Stimulated activated CD4-positive, alpha-beta T cell treated with anti-CD3 and anti-CD28 coated beads, Interleukin-15, amount 100 ng/mL, for 24 hours (primary cell): Measurements from ENCODE around the gene CHST8.

Experiments
- DNase-seq: peaks from one replicate; pipeline ENCODE4 v3.0.0-alpha.2; 2020

The CHST8 gene

GRCh38 chr19:33799476-33799875 is 177.7 kb downstream of the CHST8 start:
- no peak for DNase-seq

DNA sequence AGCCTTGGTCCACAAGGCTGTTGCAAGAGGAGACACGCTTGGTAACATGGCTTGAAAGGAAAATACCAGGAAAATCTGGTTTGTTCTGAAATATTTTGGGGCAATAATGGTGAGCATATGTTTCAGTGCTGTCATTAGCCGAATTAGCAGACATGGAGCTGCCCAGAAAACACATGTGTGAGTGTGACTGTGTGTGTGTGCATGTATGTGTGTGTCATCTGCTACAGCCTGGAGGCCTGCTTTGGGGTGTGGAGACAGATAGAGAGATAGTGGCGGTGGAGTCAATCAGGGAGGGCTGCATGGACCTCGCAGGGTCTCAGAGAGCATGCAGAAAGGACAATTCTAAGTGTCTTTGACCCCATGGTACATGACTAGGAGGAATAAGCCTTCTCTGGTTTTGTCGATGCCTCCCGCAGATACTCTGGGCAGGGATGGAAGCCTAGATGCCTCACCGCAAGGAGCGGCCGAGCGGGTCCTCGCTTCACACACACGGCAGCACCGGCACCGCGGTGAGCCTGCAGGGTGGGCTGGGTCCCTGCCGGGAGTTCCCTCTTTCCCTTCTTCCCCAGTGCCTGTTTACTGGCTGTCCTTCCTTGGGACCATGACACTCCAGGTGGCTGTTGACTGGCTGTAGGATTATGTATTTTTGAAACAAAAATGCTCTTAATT is 178.4 kb downstream of the CHST8 start:
- no peak for DNase-seq

GRCh38 chr19:33801411-33801810 is 179.7 kb downstream of the CHST8 start:
- no peak for DNase-seq

DNA sequence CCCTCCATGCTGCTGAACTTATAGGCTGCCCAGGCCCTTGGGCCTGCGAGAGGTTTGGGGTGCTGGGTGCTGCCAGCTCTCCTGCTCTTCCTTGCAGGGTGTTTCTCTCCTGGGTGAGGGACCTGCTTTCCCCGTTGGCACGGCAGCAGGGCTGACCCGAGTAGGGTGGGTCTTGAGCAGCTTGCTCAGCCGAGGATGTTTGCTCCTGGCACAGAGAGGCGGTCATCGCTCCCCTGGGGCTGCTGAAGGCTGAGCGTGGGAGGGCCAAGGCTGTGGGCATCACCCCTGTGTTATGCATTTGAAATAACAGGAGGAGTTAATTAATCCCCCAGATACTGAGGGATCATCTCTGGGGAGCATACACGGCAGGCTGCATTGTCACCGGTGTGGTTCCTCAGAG is 180.2 kb downstream of the CHST8 start:
- no peak for DNase-seq

DNA sequence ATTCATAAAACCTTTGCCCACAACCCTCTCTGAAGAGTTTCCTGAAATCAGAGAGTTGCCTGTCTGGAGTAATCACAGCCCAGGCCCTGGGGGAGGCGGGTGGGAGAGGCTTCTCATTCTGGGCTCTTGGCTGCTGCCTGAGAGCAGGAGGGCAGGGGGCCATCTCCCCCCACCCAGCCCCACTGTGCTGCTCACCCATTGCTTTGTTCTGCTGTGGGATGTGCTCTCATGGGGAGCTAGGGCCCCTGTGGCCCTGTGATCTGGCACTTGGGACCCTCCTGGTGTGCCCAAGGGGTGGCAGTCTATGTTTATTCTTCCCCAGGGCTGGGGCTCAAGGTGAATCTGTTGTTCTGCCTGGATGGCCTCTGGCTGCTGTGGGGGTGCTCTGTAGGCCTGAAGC is 181.0 kb downstream of the CHST8 start:
- DNase-seq = no peak

GRCh38 chr19:33803383-33803782 is 181.6 kb downstream of the CHST8 start:
- no peak for DNase-seq

GRCh38 chr19:33804021-33804799 is 182.5 kb downstream of the CHST8 start:
- DNase-seq = no peak

DNA sequence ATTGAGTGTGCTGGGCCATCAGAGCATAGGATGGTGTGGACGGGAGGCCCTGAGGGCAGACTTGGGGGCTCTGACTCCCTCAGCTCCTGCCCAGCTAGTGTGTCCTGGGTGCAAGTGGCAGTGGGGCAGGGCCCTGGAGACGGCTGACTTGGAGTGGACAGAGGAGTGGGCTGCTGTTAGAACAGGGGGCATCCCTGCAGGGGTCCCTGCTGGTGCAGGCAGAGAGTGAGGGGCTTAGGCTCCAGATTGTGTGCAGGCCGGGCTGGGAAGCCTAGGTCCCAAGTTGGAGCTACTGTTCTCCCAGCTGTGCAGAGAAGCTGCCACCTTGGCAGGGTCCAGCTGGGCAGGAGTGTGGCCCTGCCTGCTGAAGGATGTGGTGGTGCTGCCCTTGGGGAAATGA is 183.6 kb downstream of the CHST8 start:
- DNase-seq = no peak

DNA sequence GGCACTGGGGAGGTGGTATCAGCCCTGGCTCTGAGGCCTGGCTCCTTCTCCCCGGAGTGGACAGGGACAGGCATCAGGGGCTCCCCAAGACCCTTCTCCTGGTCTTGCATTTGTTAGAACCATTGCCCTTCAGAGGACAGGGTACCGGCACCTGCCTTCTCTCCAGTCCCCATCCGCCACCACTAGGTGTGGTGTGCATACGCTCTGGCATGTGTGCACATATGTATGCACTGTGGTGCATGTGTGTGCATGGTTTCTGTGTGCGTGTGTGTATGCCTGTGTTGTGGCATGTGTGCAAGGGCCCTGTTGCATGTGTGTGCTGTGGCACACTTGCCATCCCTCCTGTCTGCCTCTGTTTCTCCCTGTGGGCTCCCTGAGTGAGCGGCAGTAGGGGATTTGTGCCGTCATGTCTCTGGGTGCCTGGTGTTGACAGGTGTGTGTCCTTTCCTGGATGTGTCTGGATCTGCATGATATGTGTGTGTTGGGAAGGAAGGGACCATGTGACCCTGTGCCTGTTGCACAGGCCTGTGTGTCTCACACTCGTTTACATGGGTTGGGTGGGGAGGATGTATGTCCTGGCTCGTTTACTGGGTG is 184.2 kb downstream of the CHST8 start:
- no peak for DNase-seq

DNA sequence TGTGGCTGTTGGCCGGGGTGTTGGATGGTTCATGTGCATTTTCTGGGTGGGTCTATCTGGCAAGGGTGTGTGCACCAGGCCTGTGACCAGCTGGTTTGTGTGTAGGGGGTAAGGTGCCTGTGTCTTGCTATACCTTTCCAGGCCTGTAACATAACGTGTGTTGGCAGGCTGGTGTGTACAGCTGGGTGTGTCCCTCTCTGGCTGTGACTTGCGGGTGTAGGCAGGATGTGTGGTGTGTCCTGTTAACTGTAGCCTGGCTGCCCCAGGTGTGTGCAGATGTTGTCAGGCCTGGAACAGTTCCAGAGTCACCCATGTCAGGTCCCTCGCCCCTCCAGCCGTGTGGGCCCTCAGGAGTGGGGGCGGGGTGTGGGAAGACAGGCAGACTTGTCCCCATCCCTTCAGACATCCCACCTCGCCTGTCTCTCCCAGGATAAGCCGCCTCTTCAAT is 184.7 kb downstream of the CHST8 start:
- no peak for DNase-seq

- no peak for DNase-seq
These were observed 186.6 kb downstream of the CHST8 start for GRCh38 chr19:33808399-33808798.

DNA sequence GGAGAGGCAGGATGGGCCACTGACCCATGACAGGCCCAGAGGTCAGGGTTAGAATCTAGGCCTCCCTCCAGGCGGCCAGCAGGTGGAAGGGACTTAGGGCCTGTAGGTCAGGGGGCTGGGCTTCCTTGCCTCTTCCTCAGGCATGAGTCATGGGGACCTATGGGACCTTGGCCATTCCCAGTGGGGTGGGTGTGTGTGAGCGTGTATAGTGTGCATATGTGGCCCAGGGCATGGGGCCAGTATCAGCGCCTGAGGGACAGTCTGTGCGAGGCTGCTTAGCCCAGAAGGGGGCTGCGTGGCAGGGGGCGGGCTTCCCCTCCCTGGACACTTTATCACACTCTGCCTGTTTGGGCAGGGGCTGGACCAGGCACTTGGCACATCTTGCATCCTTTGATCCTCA is 188.2 kb downstream of the CHST8 start:
- no peak for DNase-seq

- no peak for DNase-seq
These were observed 189.1 kb downstream of the CHST8 start for GRCh38 chr19:33810821-33811220.

GRCh38 chr19:33811246-33811645 is 189.5 kb downstream of the CHST8 start:
- no peak for DNase-seq

GRCh38 chr19:33811736-33812387 is 190.1 kb downstream of the CHST8 start:
- DNase-seq = no peak

DNA sequence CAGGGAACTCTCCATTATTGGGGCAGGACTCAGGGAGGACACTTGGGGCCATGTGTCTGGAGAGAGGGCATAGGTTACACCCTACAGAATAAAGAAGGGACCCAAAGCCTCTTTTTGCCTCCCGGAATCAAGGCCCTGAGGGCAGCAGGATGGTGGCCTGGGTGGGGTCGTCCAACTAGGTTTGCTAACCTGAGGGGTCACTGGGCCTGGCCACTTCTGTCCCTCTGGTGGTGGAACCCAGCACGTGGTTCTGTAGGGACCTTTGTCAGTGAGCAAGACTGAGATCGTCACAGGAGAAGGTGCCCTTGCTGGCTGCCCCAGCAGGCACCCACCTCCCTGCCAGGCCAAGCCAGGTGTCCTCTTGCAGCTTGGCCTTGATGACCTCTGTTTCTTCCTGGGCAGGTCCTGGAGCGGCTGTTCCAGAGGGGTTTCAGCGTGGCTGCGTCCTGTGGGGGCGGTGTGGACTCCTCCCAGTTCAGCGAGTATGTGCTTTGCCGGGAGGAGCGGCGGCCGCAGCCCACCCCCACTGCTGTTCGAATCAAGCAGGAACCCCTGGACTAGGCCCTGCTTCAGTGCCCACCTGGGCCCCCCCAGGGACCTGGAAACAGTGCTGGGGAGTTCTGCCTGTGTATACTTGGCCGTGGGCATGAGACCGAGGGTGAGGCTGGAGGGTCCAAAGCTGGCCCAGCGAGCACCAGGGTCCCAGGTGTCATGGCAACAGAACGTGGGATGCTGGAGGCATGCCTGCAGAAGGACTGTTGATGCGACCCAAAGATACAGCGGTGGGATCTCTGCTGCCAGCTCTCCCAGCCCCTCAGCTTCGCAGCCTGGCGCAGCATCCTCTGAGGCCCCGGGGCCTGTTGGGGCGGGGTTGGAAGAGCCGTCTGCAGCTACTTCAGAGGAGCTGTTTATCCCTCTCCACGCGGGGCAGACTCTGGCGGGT is 190.9 kb downstream of the CHST8 start:
- no peak for DNase-seq

DNA sequence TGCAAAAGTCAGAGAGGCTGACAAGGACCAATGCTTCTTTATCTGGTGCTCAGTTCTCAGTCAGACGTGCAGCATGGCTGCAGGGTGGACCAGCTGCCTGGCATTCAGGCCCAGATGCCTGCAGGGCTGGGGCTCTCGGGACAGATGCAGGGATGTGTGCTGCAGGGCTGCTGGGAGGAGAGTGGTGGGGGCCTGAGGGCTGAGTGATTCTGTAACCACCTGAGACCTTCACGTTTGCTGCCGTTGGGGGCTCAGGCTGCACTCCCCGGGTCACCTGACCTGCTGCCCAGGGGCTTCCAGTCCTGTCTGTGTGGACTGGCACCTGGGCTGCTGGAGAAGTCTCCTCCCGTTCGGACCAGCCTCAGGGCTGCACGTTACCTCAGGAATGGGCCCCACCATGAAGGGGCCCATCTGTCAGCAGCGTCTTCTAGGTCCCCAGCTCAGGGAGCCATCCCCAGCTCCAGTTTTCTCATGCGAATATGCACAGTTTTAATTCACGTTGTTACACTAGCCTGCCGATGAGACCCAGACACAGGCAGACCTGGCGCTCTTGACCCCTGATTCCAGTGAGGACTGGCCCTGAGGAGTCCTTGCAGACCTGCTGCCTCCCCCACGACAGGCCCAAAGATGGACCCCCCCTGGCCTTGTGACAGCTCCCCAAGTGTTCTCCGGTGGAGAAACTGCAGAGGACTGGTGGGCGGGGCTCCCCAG is 191.8 kb downstream of the CHST8 start:
- no peak for DNase-seq

- no peak for DNase-seq
These were observed 192.7 kb downstream of the CHST8 start for GRCh38 chr19:33814181-33815165.

- no peak for DNase-seq
These were observed 193.9 kb downstream of the CHST8 start for GRCh38 chr19:33815380-33816340.
